HG03432 (cell line): ENCODE data around the gene NRROS.
A peak's percentile ranks its signal among the peaks of the same experiment; 100 is the strongest.
"Not testable (repeated sequence)": the region's sequence is repeated elsewhere in the genome, so short reads cannot be mapped to it uniquely, and the experiment has no call there.

Experiments
- ATAC-seq: cut with Tn5 transposase; IDR thresholded peaks from one replicate; pipeline ENCODE4 v1.9.1; 2021; ENCODE audit warnings: mild to moderate bottlenecking, moderate library complexity; ENCODE audit not compliant: unreplicated experiment

Gene NRROS

GRCh38 chr3:196624067-196624790 is 15.3 kb upstream of the NRROS start:
- peak; percentile 43 for ATAC-seq

GRCh38 chr3:196624907-196625306 is 14.6 kb upstream of the NRROS start:
- no peak for ATAC-seq

GRCh38 chr3:196625331-196625730 is 14.2 kb upstream of the NRROS start:
- ATAC-seq = no peak

GRCh38 chr3:196627918-196628231 is 11.6 kb upstream of the NRROS start:
- ATAC-seq = no peak

GRCh38 chr3:196629228-196629627 is 10.3 kb upstream of the NRROS start:
- no peak for ATAC-seq

- no peak for ATAC-seq
Measured at GRCh38 chr3:196631682-196632045, 7.8 kb upstream of the NRROS start.

GRCh38 chr3:196632046-196632751 is 7.3 kb upstream of the NRROS start:
- ATAC-seq = peak; percentile 82

- no peak for ATAC-seq
Measured at GRCh38 chr3:196633555-196634151, 5.8 kb upstream of the NRROS start.

- no peak for ATAC-seq
Measured at GRCh38 chr3:196634224-196634623, 5.3 kb upstream of the NRROS start.

GRCh38 chr3:196634829-196635228 is 4.7 kb upstream of the NRROS start:
- no peak for ATAC-seq

GRCh38 chr3:196636369-196637349 is 2.8 kb upstream of the NRROS start:
- ATAC-seq = no peak

- ATAC-seq = not testable (repeated sequence)
Measured at GRCh38 chr3:196637941-196638340, 1.6 kb upstream of the NRROS start.

- ATAC-seq = no peak
Measured at GRCh38 chr3:196638861-196639482, 522 bp upstream of the NRROS start.

GRCh38 chr3:196640297-196641018 is 964 bp downstream of the NRROS start:
- ATAC-seq = no peak

- no peak for ATAC-seq
Measured at GRCh38 chr3:196641333-196642054, 2.0 kb downstream of the NRROS start.

- ATAC-seq = no peak
Measured at GRCh38 chr3:196642434-196642833, 2.9 kb downstream of the NRROS start.

- peak; percentile 78 for ATAC-seq
Measured at GRCh38 chr3:196643201-196643749, 3.8 kb downstream of the NRROS start.

- no peak for ATAC-seq
Measured at GRCh38 chr3:196643761-196644160, 4.3 kb downstream of the NRROS start.

GRCh38 chr3:196645096-196645495 is 5.6 kb downstream of the NRROS start:
- no peak for ATAC-seq
